SK-N-SH (cell line): ENCODE results near the gene TESMIN. TPM values are rescaled to one million over a fixed set of nuclear protein-coding genes. Genes with fewer than 3 reads are reported as not detected.

Source experiments
- CTCF ChIA-PET: fragments of 300-600, 350-600 bp; formaldehyde crosslinking; extraction: SDS; loops from one replicate; lab custom pipeline; 2021; lab: Yijun Ruan, JAX
- POLR2A ChIA-PET: fragments of 350-600 bp; sonication (Branson Sonifier 250); formaldehyde crosslinking; extraction: SDS; loops from one replicate; lab custom pipeline; 2020; ENCODE audit warnings: antibody characterized with exemption, inconsistent platforms; lab: Yijun Ruan, JAX
- DNase-seq: peaks from one replicate; pipeline ENCODE4 v3.0.0; 2012
- H2AFZ ChIP-seq: fragments of 200-600 bp; sonication (generic); 2 replicates; pipeline ENCODE4 v1.8.1; 2016; ENCODE audit warnings: antibody characterized with exemption, mild to moderate bottlenecking, low read depth
- H3F3A ChIP-seq: fragments of 200-600 bp; sonication (generic); replicated peaks from 2 replicates; pipeline ENCODE3; 2016; ENCODE audit warnings: antibody characterized with exemption, mild to moderate bottlenecking; ENCODE audit not compliant: insufficient read depth
- H3K27ac ChIP-seq, 2 experiments: fragments of 200-500 bp in 1 of 2; fragments of 200-600 bp in 1 of 2; sonication (Bioruptor generic) in 1 of 2; sonication (generic), shearing (Covaris generic) in 1 of 2; 2 replicates each; pipeline versions ENCODE4 v1.5.1 to v1.6.1; 2014 to 2016; ENCODE audit warnings: low read depth in 2 of 2, inconsistent platforms in 1 of 2, low read length in 1 of 2, mild to moderate bottlenecking in 1 of 2, mixed read lengths in 1 of 2
- H3K27me3 ChIP-seq: fragments of 200-600 bp; sonication (generic), shearing (Covaris generic); 2 replicates; pipeline ENCODE4 v1.6.1; 2016; ENCODE audit warnings: mixed run types; ENCODE audit not compliant: insufficient read depth
- H3K36me3 ChIP-seq, 2 experiments: fragments of 200-500 bp in 1 of 2; fragments of 200-600 bp in 1 of 2; sonication (Bioruptor generic) in 1 of 2; sonication (generic) in 1 of 2; replicated peaks in 1 of 2; 2 replicates each; pipeline versions ENCODE3 to v1.5.1; 2014 to 2016; ENCODE audit warnings: low read length in 1 of 2, mild to moderate bottlenecking in 1 of 2; ENCODE audit not compliant: insufficient read depth in 2 of 2, control insufficient read depth in 1 of 2
- H3K4me1 ChIP-seq, 2 experiments: fragments of 200-500 bp in 1 of 2; fragments of 200-600 bp in 1 of 2; sonication (Bioruptor generic) in 1 of 2; sonication (generic), shearing (Covaris generic) in 1 of 2; 2 replicates each; pipeline versions ENCODE4 v1.5.1 to v1.6.1; 2014 to 2016; ENCODE audit warnings: low read depth in 1 of 2, low read length in 1 of 2, mixed run types in 1 of 2; ENCODE audit not compliant: insufficient read depth in 2 of 2, control insufficient read depth in 1 of 2
- H3K4me2 ChIP-seq: fragments of 200-600 bp; sonication (generic), shearing (Covaris generic); 2 replicates; pipeline ENCODE4 v1.6.1; 2017; ENCODE audit warnings: mixed run types
- H3K4me3 ChIP-seq, 2 experiments: fragments of 200-500 bp in 1 of 2; fragments of 200-600 bp in 1 of 2; sonication (Bioruptor generic) in 1 of 2; sonication (generic), shearing (Covaris generic) in 1 of 2; 2 replicates each; pipeline versions ENCODE4 v1.5.1 to v1.8.1; 2014 to 2016; ENCODE audit warnings: low read depth in 2 of 2, inconsistent platforms in 1 of 2, low read length in 1 of 2, mild to moderate bottlenecking in 1 of 2, mixed read lengths in 1 of 2, moderate library complexity in 1 of 2
- H3K79me2 ChIP-seq: fragments of 200-600 bp; sonication (generic); 2 replicates; pipeline ENCODE4 v1.8.1; 2017; ENCODE audit warnings: mild to moderate bottlenecking; ENCODE audit not compliant: insufficient read depth
- H3K9ac ChIP-seq: fragments of 200-600 bp; sonication (generic); 2 replicates; pipeline ENCODE4 v1.6.1; 2017; ENCODE audit warnings: mixed run types
- H3K9me2 ChIP-seq: fragments of 200-600 bp; sonication (generic); 2 replicates; pipeline ENCODE4 v1.6.1; 2017; ENCODE audit warnings: mixed run types
- H3K9me3 ChIP-seq: fragments of 200-600 bp; sonication (generic); 2 replicates; pipeline ENCODE4 v1.6.1; 2017; ENCODE audit warnings: mixed run types, mild to moderate bottlenecking, moderate library complexity
- H4K20me1 ChIP-seq: fragments of 200-600 bp; sonication (generic); 2 replicates; pipeline ENCODE4 v1.6.1; 2017; ENCODE audit warnings: mild to moderate bottlenecking, mixed run types; ENCODE audit not compliant: insufficient read depth
- CHD2 ChIP-seq: fragments of 150-350 bp; IDR thresholded peaks from 2 replicates; pipeline ENCODE4 v1.6.1; 2018; ENCODE audit warnings: low read length; ENCODE audit not compliant: partially characterized antibody
- EP300 ChIP-seq, 2 experiments: IDR thresholded peaks; 2 replicates each; pipeline versions ENCODE4 v1.4.0 to v1.6.1; 2012; ENCODE audit warnings: borderline replicate concordance in 1 of 2, low read depth in 1 of 2, low read length in 1 of 2
- NRF1 ChIP-seq: IDR thresholded peaks from 2 replicates; pipeline ENCODE4 v1.6.1; 2012; ENCODE audit warnings: low read depth, mild to moderate bottlenecking, low read length
- RCOR1 ChIP-seq: fragments of 150-350 bp; IDR thresholded peaks from 2 replicates; pipeline ENCODE4 v1.6.1; 2017; ENCODE audit warnings: antibody characterized with exemption, low read length
- SIN3A ChIP-seq: IDR thresholded peaks from 2 replicates; pipeline ENCODE4 v1.6.1; 2012; ENCODE audit warnings: low read depth, mild to moderate bottlenecking, low read length, moderate library complexity, borderline replicate concordance
- TAF1 ChIP-seq: IDR thresholded peaks from 2 replicates; pipeline ENCODE4 v1.6.1; 2012; ENCODE audit warnings: low read depth, mild to moderate bottlenecking, low read length, moderate library complexity, borderline replicate concordance
- USF2 ChIP-seq: fragments of 150-350 bp; IDR thresholded peaks from 2 replicates; pipeline ENCODE4 v1.6.1; 2017; ENCODE audit warnings: antibody characterized with exemption, low read length, low read depth, borderline replicate concordance
- YY1 ChIP-seq: IDR thresholded peaks from 2 replicates; pipeline ENCODE4 v1.4.0; 2012; ENCODE audit warnings: low read depth, mild to moderate bottlenecking
- WGBS: methylation state at CpG from one replicate; pipeline ENCODE4 v1.1.6; 2017; ENCODE audit warnings: low lambda C conversion rate; 5-methylcytosine and 5-hydroxymethylcytosine counted together
- polyA plus RNA-seq, 3 experiments: library from polyadenylated mRNA; depleted of rRNA; stranded (reverse); fragments of >200 nt; gene quantifications; 2 replicates each; pipeline ENCODE4 v1.2.3, GENCODE V29; 2012
- TF ChIP-seq, protein P1 (sequence below): IDR thresholded peaks from 2 replicates; pipeline ENCODE4 v1.4.0; 2012; ENCODE audit warnings: low read depth
- TF ChIP-seq, protein P2 (sequence below): IDR thresholded peaks from 2 replicates; pipeline ENCODE4 v1.4.0; 2012; ENCODE audit warnings: low read depth, borderline replicate concordance

TESMIN gene
- polyA plus RNA-seq, 1 of the 3 experiments (the other 2 are of a cell fraction), result 3.5 TPM

DNA sequence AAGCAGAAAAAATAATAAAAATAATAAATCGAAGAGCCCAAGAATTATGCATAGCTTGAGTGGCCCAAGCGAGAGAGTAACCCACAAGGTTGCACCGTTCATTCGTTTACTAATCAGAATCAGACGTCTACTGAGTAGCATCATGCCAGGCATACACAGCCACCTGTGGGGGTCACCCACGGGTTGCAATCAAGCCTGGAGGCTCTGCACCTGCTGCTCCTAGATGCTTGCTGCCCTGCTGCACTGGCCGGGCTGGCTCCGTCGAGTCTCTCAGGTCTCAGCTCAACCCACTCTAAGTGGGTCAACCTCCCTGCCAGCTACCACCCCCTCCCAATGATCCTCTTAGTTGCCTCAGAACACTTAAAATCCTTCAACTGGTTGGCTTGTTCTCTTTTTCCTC is 2.0 kb upstream of the TESMIN start:
- peaks cover 15 to 20% of the 10 kb centered on the region in 2 experiments for H3K36me3 ChIP-seq
- H3F3A ChIP-seq, result peaks cover 14% of the 10 kb centered on the region
- H3K9me3 ChIP-seq, result no peaks in the 10 kb centered on the region
- DNase-seq, result no peak
- H3K27ac ChIP-seq, result peak overlapping the region in 1 of 2 experiments; percentile 92; a peak in 2 of 4 replicates
- H3K4me3 ChIP-seq, result no peak overlapping the region
- ChIA-PET POLR2A (no interaction called here), CTCF (interaction anchor here (0.6 to 2.0 kb wide), 2 partner anchors 45 to 99 kb away, joined by 3 to 4 read pairs; no protein-coding TSS in a partner anchor)
- no peaks in the 10 kb centered on the region for H3K79me2 ChIP-seq
- WGBS, result 84% methylated on average over 9 of the region's 9 CpGs
- H3K4me2 ChIP-seq, result no peak overlapping the region
- no peaks in the 10 kb centered on the region for H4K20me1 ChIP-seq
- H2AFZ ChIP-seq, result no peak overlapping the region
- no peak overlapping the region for H3K9ac ChIP-seq
- H3K4me1 ChIP-seq, result peaks cover 0 to 35% of the 10 kb centered on the region in 2 experiments; a peak in 2 of 4 replicates
- no peaks in the 10 kb centered on the region for H3K9me2 ChIP-seq
- H3K27me3 ChIP-seq, result no peaks in the 10 kb centered on the region
- TF ChIP-seq RCOR1 (0 out of 2 replicates have a peak, but pooled peaks have one; percentile 32), EP300 (IDR thresholded peaks at IDR 0.05; ENCODE audit: borderline replicate concordance in 1 of 2, low read depth in 1 of 2, low read length in 1 of 2) (no peak; a peak in 1 of 4 replicates)

GRCh38 chr11:68751004-68751325 is 355 bp downstream of the TESMIN start:
- WGBS, result 49% methylated on average over 15 of the region's 22 CpGs
- H3K4me2 ChIP-seq, result peak overlapping the region; percentile 63; the same call in 1 of the 2 replicates

More at GRCh38 chr11:68751004-68751325, 355 bp downstream of the TESMIN start:
- Histone ChIP-seq H3K4me3 (peak overlapping the region in 1 of 2 experiments; percentile 55; a peak in 2 of 4 replicates), H3K36me3 (peaks cover 0 to 5% of the 10 kb centered on the region in 2 experiments), H3K9ac (peak overlapping the region; percentile 54; the same call in 1 of the 2 replicates), H2AFZ (no peak overlapping the region), H3K9me2 (no peaks in the 10 kb centered on the region), H3K27me3 (no peaks in the 10 kb centered on the region), H3K9me3 (no peaks in the 10 kb centered on the region), H3K79me2 (no peaks in the 10 kb centered on the region), H3K27ac (peak overlapping the region in 1 of 2 experiments; percentile 68; a peak in 2 of 4 replicates), H3K4me1 (peaks cover 0 to 27% of the 10 kb centered on the region in 2 experiments; a peak in 2 of 4 replicates), H4K20me1 (no peaks in the 10 kb centered on the region), H3F3A (peaks cover 10% of the 10 kb centered on the region)
- DNase-seq, result no peak
- TF ChIP-seq, protein P1, sequence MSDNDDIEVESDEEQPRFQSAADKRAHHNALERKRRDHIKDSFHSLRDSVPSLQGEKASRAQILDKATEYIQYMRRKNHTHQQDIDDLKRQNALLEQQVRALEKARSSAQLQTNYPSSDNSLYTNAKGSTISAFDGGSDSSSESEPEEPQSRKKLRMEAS, result no peak
- TF ChIP-seq NRF1, result no peak
- TF ChIP-seq SIN3A, result no peak
- no peak for TF ChIP-seq USF2
- TF ChIP-seq TAF1, result no peak
- TF ChIP-seq YY1, result no peak
- TF ChIP-seq, protein P2, sequence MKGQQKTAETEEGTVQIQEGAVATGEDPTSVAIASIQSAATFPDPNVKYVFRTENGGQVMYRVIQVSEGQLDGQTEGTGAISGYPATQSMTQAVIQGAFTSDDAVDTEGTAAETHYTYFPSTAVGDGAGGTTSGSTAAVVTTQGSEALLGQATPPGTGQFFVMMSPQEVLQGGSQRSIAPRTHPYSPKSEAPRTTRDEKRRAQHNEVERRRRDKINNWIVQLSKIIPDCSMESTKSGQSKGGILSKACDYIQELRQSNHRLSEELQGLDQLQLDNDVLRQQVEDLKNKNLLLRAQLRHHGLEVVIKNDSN, result no peak
- TF ChIP-seq CHD2, result no peak
- CTCF ChIA-PET, result no interaction called here
- POLR2A ChIA-PET, result interaction anchor here (0.8 kb wide), 1 partner anchor 26 kb away, joined by 3 read pairs; no protein-coding TSS in a partner anchor
